HCT116 (cell line): ENCODE results near the gene SELP. TPM values are rescaled to one million over a fixed set of nuclear protein-coding genes. Genes with fewer than 3 reads are reported as not detected.

ENCODE experiments used
- ATAC-seq: fragments of 200-7000 bp; cut with Tn5 transposase; 2 replicates; pipeline ENCODE4 v1.9.1; 2020; ENCODE audit warnings: mild to moderate bottlenecking, moderate library complexity
- BruUV-seq: library from RNA; stranded (reverse); fragments of 400-500 nt; replicated peaks from 2 replicates; lab custom pipeline; 2021; lab: Mats Ljungman, UMichigan
- CTCF ChIA-PET: fragments of 300-600 bp; sonication (Branson Sonifier 250); formaldehyde crosslinking; loops from one replicate; lab custom pipeline; 2021; ENCODE audit warnings: antibody characterized with exemption; lab: Charles Lee
- POLR2A ChIA-PET: fragments of 300-600, 350-600 bp; sonication (Branson Sonifier 250); formaldehyde crosslinking; loops from one replicate; lab custom pipeline; 2021; ENCODE audit warnings: antibody characterized with exemption; lab: Charles Lee
- RAD21 ChIA-PET, 2 experiments: fragments of 300-600 bp; sonication (Branson Sonifier 250); formaldehyde crosslinking; loops; one replicate each; lab custom pipeline; 2023; ENCODE audit warnings: low total read pairs in 2 of 2; ENCODE audit not compliant: uncharacterized antibody in 2 of 2, unreplicated experiment in 2 of 2, low non-redundant PET in 1 of 2; lab: Charles Lee
- DNase-seq: peaks from one replicate; pipeline ENCODE4 v3.0.0-alpha.2; 2010; ENCODE audit warnings: low read depth, low spot score
- H2AFZ ChIP-seq: fragments of 200-600 bp; shearing (Covaris generic), sonication (generic); 2 replicates; pipeline ENCODE4 v1.6.1; 2017; ENCODE audit warnings: low read depth, mixed run types, mixed read lengths, antibody characterized with exemption, low read length; ENCODE audit not compliant: poor library complexity, severe bottlenecking
- H3K27ac ChIP-seq: 2 replicates; pipeline ENCODE4 v1.5.1; 2012; ENCODE audit warnings: low read depth, low read length
- H3K27me3 ChIP-seq: fragments of 200-600 bp; sonication (generic); 2 replicates; pipeline ENCODE4 v1.6.1; 2016; ENCODE audit warnings: mixed run types, low read length, mixed read lengths; ENCODE audit not compliant: insufficient read depth
- H3K36me3 ChIP-seq, 2 experiments: fragments of 200-500 bp in 1 of 2; fragments of 200-600 bp in 1 of 2; sonication (Bioruptor generic) in 1 of 2; sonication (generic) in 1 of 2; 2 replicates each; pipeline versions ENCODE4 v1.5.1 to v1.6.1; 2014 to 2016; ENCODE audit warnings: low read length in 2 of 2, inconsistent platforms in 1 of 2, mixed read lengths in 1 of 2, mixed run types in 1 of 2; ENCODE audit not compliant: insufficient read depth in 2 of 2, control insufficient read depth in 1 of 2
- H3K4me1 ChIP-seq, 2 experiments: fragments of 200-600 bp in 1 of 2; sonication (generic) in 1 of 2; 2 replicates each; pipeline versions ENCODE4 v1.5.1 to v1.6.1; 2012 to 2017; ENCODE audit warnings: low read length in 2 of 2, inconsistent platforms in 1 of 2, mild to moderate bottlenecking in 1 of 2, mixed read lengths in 1 of 2, mixed run types in 1 of 2, moderate library complexity in 1 of 2; ENCODE audit not compliant: insufficient read depth in 2 of 2, control insufficient read depth in 1 of 2
- H3K4me2 ChIP-seq: fragments of 200-600 bp; sonication (generic); 2 replicates; pipeline ENCODE4 v1.6.1; 2017; ENCODE audit warnings: mixed run types, low read length, mixed read lengths
- H3K4me3 ChIP-seq, 2 experiments: fragments of 200-600 bp in 1 of 2; sonication (generic) in 1 of 2; replicated peaks in 1 of 2; 2 replicates each; pipeline ENCODE4 v1.5.1; 2011 to 2016; ENCODE audit warnings: low read length in 2 of 2, control low read depth in 1 of 2, low read depth in 1 of 2, mild to moderate bottlenecking in 1 of 2, mixed read lengths in 1 of 2, mixed run types in 1 of 2
- H3K79me2 ChIP-seq: fragments of 200-600 bp; sonication (generic); 2 replicates; pipeline ENCODE4 v1.6.1; 2017; ENCODE audit warnings: mild to moderate bottlenecking, mixed run types, low read length, moderate library complexity, mixed read lengths; ENCODE audit not compliant: insufficient read depth
- H3K9ac ChIP-seq: fragments of 200-600 bp; sonication (generic); 2 replicates; pipeline ENCODE4 v1.6.1; 2016; ENCODE audit warnings: low read length, mixed read lengths
- H3K9me2 ChIP-seq: fragments of 200-600 bp; sonication (generic), shearing (Covaris generic); 2 replicates; pipeline ENCODE4 v1.6.1; 2017; ENCODE audit warnings: mixed run types, mild to moderate bottlenecking, moderate library complexity; ENCODE audit not compliant: insufficient read depth
- H3K9me3 ChIP-seq, 2 experiments: fragments of 200-500 bp in 1 of 2; fragments of 200-600 bp in 1 of 2; sonication (Bioruptor generic) in 1 of 2; sonication (generic) in 1 of 2; 2 replicates each; pipeline ENCODE4 v1.6.1; 2014 to 2017; ENCODE audit warnings: low read length in 2 of 2, mixed read lengths in 2 of 2, inconsistent platforms in 1 of 2, low read depth in 1 of 2, mild to moderate bottlenecking in 1 of 2, mixed run types in 1 of 2, moderate library complexity in 1 of 2; ENCODE audit not compliant: control insufficient read depth in 1 of 2, insufficient read depth in 1 of 2
- H4K20me1 ChIP-seq: fragments of 200-600 bp; sonication (generic), shearing (Covaris generic); 2 replicates; pipeline ENCODE4 v1.6.1; 2017; ENCODE audit warnings: mixed run types, mild to moderate bottlenecking, moderate library complexity; ENCODE audit not compliant: insufficient read depth
- CEBPB ChIP-seq: IDR thresholded peaks from 2 replicates; pipeline ENCODE4 v1.6.1; 2012; ENCODE audit warnings: low read depth
- FOSL1 ChIP-seq: IDR thresholded peaks from 2 replicates; pipeline ENCODE4 v1.6.1; 2012; ENCODE audit warnings: low read depth
- JUND ChIP-seq: IDR thresholded peaks from 2 replicates; pipeline ENCODE4 v1.6.1; 2012
- REST ChIP-seq: IDR thresholded peaks from 2 replicates; pipeline ENCODE4 v1.6.1; 2012; ENCODE audit warnings: low read depth
- SRF ChIP-seq: IDR thresholded peaks from 2 replicates; pipeline ENCODE4 v1.6.1; 2012; ENCODE audit warnings: low read depth
- TCF7L2 ChIP-seq: IDR thresholded peaks from 2 replicates; pipeline ENCODE4 v1.7.0; 2011; ENCODE audit warnings: borderline replicate concordance, inconsistent platforms; ENCODE audit not compliant: insufficient read depth, insufficient read length; ENCODE audit errors: extremely low read depth
- ZBTB33 ChIP-seq: IDR thresholded peaks from 2 replicates; pipeline ENCODE4 v1.6.1; 2011; ENCODE audit warnings: mild to moderate bottlenecking, low read length, moderate library complexity; ENCODE audit not compliant: insufficient replicate concordance; ENCODE audit errors: extremely low read depth
- intact Hi-C: fragments of 100-400 bp; cut with micrococcal nuclease; formaldehyde crosslinking; loops from 2 replicates; pipeline ENCODE4 v1.10.0; 2022
- total RNA-seq: library from RNA; stranded (reverse); gene quantifications from one replicate; pipeline ENCODE4 v1.2.1, GENCODE V29; 2021; ENCODE audit not compliant: unreplicated experiment

The SELP gene
- total RNA-seq, 1 experiment from 2014 or later = not detected

- ChIA-PET RAD21 (no interaction called here), POLR2A (no interaction called here), CTCF (no interaction called here)
- DNase-seq = no peak
- H2AFZ ChIP-seq = no peak overlapping the region
- no peak for TF ChIP-seq TCF7L2
- peak; percentile 79 for TF ChIP-seq REST
- no peak overlapping the region for H3K4me3 ChIP-seq
- no peak overlapping the region for H3K4me2 ChIP-seq
- H3K27me3 ChIP-seq = peaks cover 16% of the 10 kb centered on the region
- no peaks in the 10 kb centered on the region for H3K79me2 ChIP-seq
- H3K9me2 ChIP-seq = no peaks in the 10 kb centered on the region
- no peaks in the 10 kb centered on the region for H3K4me1 ChIP-seq
- no peak for ATAC-seq
- H4K20me1 ChIP-seq = no peaks in the 10 kb centered on the region
- H3K9ac ChIP-seq = no peak overlapping the region
- no peaks in the 10 kb centered on the region for H3K36me3 ChIP-seq
- intact Hi-C loops = no loop called here
- BruUV-seq = no TSS peak
- no peak overlapping the region for H3K27ac ChIP-seq
- no peaks in the 10 kb centered on the region for H3K9me3 ChIP-seq
Measured at GRCh38 chr1:169595764-169596711, 33.9 kb downstream of the SELP start.

- ChIA-PET CTCF (interaction anchor here (0.7 kb wide), 1 partner anchor 118 kb away, joined by 3 read pairs; no protein-coding TSS in a partner anchor), POLR2A (no interaction called here), RAD21 (no interaction called here)
- no peak overlapping the region for H3K27ac ChIP-seq
- H3K79me2 ChIP-seq = no peaks in the 10 kb centered on the region
- H3K4me1 ChIP-seq = no peaks in the 10 kb centered on the region; a peak in 1 of 4 replicates
- H3K4me3 ChIP-seq = no peak overlapping the region
- no peaks in the 10 kb centered on the region for H3K36me3 ChIP-seq
- H3K27me3 ChIP-seq = peaks cover 16% of the 10 kb centered on the region
- no TSS peak for BruUV-seq
- intact Hi-C loops = no loop called here
- DNase-seq (no peak), ATAC-seq (no peak)
- H3K9me3 ChIP-seq = no peaks in the 10 kb centered on the region
- H2AFZ ChIP-seq = no peak overlapping the region
- H3K9me2 ChIP-seq = no peaks in the 10 kb centered on the region
- no peak overlapping the region for H3K4me2 ChIP-seq
- H4K20me1 ChIP-seq = no peaks in the 10 kb centered on the region
- H3K9ac ChIP-seq = no peak overlapping the region
- TF ChIP-seq SRF (no peak), REST (no peak), ZBTB33 (no peak), CEBPB (no peak), JUND (no peak), FOSL1 (no peak)
Measured at GRCh38 chr1:169594391-169594790, 35.5 kb downstream of the SELP start.
